CD4-positive, alpha-beta T cell treated with Interleukin-15 for 4 hours (primary cell): ENCODE results near the gene B4GALNT3.

Experiments used
- DNase-seq: peaks from one replicate; pipeline ENCODE4 v3.0.0-alpha.2; 2020; ENCODE audit warnings: low spot score

Gene B4GALNT3

DNA sequence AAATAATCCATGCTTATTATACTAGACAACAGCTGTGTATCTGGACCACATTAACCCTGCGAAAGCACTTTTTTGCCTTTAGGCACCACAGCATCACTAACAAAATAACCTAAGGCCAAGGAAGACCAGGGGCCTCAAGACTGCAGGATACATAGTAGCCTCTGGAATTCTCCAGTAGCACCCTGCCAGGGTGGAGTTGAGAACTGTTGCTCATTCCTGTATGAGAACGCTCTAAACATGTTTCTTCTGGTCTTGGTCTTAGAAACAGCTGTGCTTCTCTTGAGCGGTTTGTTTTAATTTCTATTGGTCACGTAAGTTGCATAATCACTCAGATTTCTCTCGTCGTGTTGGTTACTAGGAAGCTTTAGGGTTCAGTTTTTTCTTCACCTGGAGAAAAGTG lies 7.9 kb downstream of the B4GALNT3 start:
- DNase-seq = no peak

DNA sequence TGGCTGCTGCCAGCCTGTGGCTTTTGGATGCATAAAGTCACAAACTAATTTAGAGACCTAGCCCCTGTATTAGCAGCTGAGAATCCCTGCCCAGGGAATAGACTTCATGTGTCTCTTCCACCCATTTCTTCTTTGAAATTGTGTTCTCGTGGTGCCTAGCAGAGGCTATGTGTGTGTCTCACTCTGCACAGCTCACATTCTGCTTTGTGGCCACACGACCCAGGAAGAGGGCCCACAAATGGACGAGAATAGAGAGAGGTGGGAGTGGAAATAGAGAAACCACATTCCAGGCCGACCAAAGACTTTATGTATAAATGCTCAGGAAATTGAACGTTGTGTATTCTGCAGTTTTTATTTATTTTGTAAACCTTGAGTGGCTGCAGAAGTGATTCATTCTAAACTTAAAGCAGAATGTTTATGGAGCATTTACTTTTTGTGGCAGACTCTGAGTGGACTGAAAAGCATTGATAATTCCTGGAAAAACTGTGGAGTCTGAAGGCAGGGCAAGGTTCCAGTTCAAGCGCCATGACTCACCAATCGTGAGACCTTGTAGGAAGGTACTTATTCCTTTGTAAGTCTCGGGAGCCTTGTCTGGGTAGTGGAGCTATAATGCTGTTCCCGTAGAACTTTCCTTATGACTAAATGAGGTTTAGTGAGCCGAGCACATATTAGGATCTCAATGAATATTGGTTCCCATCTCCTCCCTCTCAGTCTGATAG lies 9.1 kb downstream of the B4GALNT3 start:
- no peak for DNase-seq

DNA sequence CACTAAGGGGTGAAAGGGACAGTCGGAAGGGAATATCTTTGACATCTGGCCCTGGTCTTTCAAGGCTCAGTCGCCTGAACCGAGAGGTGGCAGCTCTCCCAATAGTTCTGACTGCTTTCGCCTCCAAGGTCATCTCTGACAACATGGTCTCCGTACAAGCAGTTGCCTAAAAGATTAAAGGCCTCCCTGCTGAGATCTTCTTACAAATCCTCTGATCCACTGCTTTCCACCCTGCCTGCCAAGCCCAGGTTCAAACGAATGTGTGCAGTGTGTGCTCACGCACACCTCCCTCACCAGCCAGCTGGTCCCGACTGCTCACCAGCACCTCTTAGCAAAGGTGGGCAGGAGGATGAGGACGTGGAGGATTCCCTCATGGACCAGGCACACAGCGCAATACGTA lies 10.4 kb downstream of the B4GALNT3 start:
- no peak for DNase-seq

DNA sequence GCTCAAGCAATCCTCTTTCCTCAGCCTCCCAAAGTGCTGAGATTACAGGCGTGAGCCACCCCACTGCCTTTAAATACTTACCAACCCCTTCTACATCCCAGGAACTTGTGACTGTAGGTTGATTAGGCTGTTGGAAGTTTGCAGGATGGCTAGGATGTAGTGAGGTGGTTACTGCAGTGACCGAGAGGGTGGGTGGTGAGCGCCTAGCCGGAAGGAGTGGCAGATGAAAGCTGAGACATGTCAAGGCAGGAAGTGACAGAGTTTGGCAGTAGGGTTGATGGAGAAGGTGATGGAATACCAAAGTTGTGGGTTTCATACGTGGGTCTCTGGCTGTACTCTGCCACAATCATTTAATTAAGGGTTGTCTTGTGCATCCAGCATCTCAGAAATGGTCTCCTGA lies 13.5 kb downstream of the B4GALNT3 start:
- no peak for DNase-seq

DNA sequence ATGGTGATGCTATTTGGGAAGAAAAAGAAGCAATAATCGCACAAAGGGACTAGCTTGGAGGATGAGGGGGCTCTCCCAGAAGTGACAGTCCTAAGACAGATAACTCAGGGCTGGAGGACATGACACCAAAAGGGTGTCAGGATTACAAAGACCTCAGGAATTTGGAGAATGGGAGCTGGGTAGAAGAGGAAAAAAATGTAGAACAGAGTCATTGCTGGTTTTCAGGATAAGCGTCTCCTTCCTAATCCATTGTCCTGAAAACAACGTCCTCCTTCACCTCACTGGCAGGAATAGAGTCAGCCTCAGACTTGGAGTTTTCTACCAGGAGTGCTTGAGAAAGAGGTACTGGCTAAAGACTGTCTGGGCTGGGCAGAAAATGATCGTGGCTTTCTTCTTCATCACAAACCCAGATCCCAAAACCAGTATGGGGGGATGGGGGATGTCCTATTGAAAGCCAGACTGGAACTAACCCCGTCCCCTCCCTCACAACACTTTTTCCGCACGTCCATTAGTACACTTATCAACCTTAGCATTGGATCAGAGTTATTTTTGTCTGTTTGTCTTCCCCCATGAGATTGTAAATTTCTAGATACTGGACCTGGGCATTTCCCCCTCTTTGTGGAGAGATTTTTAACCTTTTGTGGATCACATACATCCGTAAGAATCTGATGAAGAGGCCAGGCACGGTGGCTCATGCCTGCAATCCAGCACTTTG lies 14.3 kb downstream of the B4GALNT3 start:
- no peak for DNase-seq

DNA sequence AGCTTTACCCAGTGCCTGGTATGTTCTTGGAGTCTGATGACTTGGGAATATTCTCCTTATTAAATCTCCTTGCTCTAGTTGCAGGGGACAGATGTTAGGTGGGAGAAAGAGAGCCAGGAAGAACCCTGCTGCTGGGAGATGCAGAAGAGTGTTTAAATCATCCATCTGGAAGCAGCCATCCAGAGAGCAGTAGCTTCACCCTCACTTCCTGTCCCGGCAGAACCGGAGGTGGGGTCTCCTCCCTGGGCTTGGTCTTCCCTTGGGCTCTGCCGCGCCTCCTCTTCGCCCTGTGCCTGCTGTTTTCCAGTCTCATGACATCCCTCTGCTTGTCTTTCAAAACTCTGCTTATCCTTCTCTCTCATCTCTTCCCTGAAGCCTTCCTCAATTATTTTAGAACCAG lies 15.5 kb downstream of the B4GALNT3 start:
- no peak for DNase-seq

DNA sequence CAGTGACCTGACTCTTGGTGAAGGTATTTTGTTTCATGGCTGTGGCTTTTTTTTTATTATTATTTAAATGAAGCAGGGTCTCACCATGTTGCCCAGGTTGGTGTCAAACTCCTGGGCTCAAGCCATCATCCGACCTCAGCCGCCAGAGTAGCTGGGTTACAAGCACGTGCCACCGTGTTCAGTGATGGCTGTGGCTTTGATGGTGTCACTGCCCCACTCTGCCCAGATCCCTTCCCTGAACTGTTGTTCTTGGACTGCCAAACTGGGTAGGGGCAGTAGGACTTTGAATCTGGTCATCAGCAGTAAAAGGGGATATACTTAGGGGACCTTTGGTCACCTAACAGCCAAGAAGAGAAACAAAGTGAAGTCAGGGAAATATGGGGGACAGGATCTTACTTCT lies 19.4 kb downstream of the B4GALNT3 start:
- DNase-seq = no peak

DNA sequence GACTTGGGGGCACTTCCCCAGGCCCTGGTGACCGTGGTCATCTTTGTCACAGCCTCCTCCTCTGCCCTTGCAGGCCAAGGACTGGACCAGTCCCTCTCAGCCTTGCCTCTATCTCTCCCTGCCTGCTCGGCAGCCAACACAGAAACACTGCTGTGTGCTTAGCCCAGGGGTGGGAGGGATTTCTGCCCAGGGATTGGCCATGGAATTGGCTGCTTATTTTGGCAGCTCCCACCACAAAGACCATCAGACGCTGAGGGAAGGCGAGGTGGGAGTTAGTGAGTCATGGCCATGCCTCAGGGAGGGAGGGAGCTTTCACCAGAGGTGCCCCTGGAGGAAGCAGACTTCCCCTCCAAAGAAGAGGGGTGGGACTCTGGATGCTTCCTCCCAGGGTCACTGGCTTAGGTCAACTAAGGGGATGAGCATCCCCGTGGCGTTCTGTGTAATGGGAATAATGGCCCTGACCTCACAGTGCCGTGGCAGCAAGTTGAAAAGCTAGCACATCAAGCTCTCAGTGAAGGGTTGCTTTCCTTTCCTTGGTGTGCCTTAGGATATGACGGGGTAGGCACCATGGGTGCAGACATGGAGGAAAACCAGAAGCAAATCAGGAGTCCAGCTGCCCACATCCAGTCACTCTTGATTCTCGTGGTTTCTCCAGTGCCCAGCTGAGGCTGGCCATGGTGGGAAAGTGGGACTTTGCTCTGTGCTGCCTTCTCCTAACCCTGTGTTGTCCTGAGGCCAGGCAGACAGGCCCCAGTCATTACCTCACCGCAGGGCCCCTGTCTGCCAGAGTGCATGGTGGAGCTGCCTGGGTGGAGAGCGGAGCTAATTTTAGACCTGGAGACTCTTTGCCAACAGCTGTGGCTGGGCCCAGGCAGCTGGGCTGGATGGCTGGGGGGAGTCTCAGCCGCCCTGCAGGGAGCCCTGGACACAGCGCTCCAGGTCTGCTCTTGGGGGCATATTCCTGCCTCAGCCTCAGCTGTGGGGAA lies 21.4 kb downstream of the B4GALNT3 start:
- no peak for DNase-seq

DNA sequence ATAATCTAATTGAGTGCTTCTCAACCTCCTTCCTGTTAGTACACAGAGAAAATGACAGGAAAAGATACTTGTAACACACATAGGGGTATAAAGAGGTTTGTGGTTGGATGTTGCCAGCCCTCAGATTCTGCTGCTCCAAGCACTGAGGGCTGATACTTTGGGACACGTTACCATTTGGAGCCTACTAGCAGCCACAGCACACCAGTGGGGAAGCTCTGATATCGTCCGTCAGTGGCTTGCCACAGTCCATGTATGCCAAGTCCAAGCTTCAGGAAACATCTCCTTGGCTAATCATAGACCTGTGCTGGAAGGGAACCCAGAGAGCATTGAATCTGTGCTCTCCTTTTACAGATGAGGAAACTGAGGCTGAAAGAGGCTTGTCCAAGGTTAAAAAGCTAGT lies 22.3 kb downstream of the B4GALNT3 start:
- DNase-seq = no peak

DNA sequence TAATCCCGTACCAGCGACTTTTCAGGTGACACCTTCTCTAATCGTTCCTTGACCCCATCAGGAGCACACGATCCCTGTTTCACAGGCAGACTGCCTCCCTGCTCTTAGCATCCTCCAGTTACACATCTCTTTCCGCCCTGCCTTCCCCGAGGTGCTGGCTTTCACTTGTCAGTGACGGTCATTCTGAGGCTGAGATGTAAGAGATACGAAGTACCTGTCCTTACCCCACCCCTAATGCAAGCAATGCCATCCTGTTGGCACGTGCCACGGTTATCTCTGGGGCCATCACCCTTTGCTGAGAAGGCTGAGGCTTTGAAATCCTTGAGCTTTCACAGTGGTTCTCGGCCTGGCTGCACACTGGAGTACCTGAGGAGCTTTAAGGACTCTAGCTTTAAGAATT lies 24.4 kb downstream of the B4GALNT3 start:
- no peak for DNase-seq

DNA sequence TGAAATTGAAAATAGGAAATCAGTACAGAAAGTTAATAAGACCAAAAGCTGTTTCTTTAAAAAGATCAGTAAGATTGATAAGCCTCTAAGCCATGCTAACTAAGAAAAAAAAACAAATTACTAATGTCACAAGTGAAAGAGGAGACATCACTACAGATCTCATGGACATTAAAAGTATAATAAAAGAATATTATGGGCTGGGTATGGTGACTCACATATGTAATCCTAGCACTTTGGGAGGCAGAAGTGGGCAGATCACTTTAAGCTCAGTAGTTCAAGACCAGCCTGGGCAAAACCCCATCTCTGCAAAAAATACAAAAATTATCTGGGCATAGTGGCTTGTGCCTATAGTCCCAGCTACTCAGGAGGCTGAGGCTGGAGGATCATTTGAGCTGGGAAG lies 30.5 kb downstream of the B4GALNT3 start:
- DNase-seq = no peak

DNA sequence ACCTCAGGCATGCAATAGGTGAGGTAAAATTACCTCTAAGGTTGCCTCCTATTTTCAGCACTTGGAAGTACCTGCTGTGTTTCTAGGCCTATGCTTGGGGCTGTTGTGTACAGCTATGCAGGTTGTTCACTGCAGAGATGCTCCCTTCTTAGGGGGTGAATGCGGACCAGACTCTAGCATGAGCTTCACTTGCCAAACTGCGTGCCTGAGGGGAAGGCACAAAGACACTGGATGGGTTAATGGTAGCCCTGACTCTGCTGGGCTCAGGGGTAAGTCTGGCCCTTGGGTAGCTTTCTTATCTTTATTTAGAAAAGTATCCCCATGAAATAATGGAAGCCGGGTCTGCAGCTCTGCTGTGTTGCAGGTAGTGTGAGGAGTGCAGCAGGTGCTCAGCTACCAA lies 35.7 kb downstream of the B4GALNT3 start:
- DNase-seq = no peak

DNA sequence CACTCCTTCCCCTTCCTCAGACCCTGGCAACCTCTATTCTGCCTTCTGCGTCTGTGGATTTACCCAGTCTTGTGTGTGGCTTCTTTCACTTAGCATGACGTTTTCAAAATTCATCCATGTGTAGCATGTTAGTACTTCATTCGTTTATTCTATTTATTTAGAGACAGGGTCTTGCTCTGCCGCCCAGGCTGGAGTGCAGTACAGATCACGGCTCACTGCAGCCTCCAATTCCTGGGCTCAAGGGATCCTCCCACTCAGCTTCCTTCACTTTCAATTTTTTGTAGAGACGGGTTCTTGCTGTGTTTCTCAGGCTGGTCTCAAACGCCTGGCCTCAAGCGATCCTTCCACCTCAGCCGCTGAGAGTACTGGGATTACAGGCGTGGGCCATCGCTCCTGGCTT lies 37.0 kb downstream of the B4GALNT3 start:
- no peak for DNase-seq

DNA sequence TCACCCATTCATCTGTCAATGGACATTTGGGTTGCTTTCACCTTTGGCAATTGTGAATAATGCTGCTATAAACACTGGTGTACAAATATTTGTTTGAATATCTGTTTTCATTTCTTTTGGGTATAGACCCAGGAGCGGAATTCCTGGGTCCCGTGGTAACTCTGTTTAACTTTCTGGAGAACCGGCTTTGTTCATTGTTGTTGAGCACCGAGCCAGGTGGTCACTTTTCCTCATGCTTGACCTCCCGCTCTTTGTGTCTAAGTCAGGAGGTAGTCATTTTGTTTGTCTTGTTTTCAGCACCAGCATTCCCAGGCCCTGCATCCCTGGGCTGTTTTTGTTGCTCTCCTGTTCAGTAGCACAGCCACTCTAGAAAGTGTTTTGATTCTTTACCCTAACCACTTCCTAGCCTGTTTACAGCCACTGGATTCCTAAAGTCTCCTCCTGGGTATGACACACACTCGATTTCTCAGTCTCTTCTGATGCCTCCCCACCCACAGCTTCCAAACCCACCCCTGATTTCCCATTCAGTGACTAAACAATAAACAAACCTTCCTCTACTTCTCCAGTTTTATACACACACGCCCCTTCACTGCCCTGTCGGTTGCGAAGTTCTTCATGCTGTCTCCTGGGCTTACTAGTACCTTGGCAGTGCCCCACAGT lies 37.9 kb downstream of the B4GALNT3 start:
- DNase-seq = no peak

DNA sequence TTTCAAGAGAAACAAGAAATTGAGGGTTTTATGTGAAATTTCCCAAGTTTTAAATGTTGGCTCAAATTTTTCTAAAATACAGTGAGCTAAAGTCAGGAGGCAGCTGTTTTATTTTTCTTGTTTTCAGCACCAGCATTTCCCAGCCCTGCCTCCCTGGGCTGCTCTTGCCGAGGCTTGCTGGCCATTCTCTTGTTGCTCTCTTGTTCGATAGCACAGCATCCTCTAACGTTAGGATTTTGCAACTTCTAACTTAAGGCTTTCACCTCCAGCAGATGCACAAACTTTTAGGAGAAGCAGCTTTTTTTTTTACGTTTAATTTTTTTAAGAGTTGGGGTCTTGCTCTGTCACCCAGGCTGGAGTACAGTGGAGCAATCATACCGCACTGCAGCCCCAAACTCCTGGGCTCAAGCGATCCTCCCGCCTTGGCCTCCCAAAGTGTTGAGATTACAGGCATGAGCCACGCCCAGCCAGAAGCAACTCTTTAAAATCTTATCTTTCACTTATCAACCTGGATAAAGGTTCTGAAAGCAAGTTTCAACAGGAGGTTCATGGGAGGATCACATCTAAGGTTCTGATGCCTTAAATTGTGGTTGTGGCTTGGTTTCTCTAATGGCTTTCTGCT lies 40.2 kb downstream of the B4GALNT3 start:
- DNase-seq = no peak

DNA sequence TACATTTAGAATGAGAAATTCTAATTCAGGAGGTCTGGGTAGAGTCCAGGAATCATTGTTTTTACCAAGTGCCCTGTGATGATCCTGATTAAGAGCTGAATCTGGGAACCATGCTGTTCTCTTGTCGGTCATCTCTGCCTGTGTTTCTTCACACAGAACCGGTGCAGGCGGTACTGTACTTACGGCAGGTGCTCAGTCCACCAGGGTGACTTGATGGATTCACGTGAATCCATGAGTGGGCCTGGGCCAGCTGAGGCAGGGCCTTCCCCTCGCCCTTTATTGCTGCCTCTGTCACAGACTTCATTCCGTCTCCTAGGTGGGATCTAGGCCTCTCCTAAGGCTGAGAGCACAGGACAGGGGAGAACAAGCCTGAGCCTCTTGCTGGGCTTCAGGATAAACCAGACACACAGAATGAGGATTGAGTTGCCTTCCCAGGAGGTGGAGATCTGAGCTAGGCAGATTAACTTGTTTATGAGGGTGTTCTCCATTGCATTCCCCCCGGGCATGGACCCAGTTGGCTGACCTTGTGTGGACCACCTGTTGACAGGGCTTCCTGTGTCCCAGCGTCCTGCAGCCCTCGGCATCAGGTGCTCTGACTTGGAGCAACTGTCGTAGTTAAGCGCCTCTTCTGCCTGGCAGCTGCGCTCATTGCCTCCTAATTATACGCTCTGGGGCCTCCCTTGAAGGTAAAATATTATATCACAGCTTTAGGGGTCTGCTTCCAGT lies 42.1 kb downstream of the B4GALNT3 start:
- no peak for DNase-seq

DNA sequence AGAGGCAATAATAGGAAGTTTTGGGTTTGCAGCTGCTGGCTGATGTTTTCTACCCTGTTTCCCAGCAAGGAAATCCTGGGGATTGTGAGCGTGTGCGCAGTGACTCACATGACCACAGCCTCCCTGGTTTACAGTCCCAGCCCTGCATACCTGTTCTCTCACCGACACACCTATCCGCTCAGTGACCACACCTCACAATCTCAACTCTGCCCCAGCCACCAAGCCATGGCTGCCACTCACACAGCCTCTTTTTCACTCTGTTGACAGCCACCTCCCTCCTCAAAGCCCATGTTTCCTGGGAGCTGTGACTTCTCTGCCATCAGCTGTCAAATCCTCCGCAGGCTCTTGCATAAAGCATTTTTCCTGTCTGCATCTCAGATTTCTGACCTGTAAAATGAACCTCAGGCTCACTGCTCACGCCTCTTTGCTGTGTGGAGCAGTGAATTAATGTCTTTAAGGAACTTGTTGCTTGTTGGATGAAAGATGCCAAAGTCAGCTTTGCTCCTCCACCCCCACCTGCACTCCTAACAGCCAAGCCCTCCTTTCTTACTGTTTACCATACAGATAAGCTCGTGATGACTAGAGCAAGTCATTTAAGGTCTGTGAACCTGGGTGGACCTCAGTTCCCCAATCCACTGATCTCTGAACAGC lies 43.5 kb downstream of the B4GALNT3 start:
- no peak for DNase-seq

DNA sequence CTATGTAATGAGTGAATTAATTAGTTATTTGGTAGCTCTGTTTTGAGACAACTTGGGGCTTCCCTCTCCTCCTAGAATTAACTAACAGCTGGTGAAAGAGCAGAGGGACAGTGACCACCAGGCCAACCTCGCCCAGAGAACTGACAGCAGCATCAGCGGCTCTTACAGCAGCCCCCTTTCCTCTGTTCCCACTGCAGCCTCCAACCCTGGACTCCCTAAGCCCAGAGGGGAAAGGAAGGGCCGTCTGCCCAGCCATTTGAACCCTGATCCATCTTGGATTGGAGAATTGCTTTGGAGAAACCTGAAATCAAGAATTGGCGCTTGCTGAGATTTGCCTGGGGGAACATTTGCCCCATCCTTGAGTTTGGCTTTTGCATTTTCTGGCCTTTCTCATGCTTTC lies 45.5 kb downstream of the B4GALNT3 start:
- DNase-seq = no peak

DNA sequence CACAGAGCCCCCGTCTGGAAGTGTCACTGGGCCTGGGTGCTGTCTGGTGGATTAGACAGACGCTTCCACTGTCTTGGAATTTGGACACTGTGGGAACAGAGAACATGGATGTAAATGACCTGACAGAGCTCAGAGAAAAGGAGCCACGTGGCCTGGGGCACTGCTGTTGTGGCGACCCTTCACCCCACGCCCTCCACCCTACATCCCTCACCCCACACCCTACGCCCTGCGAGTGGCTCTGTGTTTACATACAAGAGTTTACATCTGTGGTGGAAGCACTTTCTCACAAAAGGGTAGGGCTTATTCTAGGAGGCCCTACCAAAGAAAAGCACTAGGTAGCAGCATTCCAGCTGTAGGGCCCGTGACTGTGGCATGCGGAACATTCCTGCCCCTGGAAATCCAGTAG lies 47.7 kb downstream of the B4GALNT3 start:
- no peak for DNase-seq

DNA sequence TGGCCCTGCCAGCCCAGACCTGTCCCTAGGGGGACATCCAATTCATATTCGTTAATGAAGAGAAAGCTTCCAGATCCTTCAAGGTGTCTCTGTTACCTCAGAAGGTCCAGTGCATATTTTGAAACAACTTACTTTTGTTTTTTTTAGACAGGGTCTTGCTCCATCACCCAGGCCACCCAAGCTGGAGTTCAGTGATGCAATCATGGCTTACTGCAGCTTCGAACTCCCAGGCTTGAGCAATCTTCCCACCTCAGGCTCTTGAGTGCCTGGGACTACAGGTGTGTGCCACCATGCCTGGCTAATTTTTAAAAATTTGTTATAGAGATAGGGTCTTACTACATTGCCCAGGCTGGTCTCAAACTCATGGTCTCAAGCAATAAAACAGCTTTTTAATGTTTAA lies 48.4 kb downstream of the B4GALNT3 start:
- DNase-seq = no peak

DNA sequence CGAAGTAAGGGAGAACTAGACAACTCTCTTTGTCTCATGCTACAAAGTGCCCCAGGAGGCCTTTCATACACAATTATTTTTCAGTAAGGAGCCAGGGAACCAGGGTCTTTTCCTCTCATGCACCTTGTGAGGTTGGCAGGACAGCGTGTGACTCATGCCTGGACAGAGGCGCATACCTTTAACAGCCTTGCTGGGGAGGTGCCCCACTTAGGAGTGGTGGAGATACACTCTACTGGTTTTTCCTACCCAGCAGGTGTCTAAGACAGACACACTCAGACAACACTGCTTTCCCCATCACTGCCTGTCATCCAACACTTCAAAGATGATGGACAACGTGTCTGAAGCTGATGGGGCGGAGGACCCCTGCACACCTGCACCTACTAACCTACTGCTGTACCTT lies 49.1 kb downstream of the B4GALNT3 start:
- DNase-seq = no peak
